Natural killer cell (primary cell): Measurements from ENCODE around the gene SEM1. TPM values are rescaled to one million over a fixed set of nuclear protein-coding genes. Genes with fewer than 3 reads are reported as not detected.

Experiments used
- ATAC-seq, 3 donors: fragments of 150-1000 bp in 2 of 3; fragments of 200-7000 bp in 1 of 3; cut with Tn5 transposase; 1 replicate in 1 of 3; 2 replicates in 2 of 3; pipeline ENCODE4 v1.10.0; 2021; ENCODE audit warnings: mild to moderate bottlenecking in 2 of 3, moderate library complexity in 2 of 3
- DNase-seq, 2 donors: peaks; one replicate each; pipeline versions ENCODE4 v3.0.0 to v3.0.0-alpha.2; 2013 to 2021; ENCODE audit warnings: mixed read lengths in 1 of 2
- H3K27ac ChIP-seq: one replicate; pipeline ENCODE4 v1.5.1; 2013; ENCODE audit warnings: mild to moderate bottlenecking, low read length
- H3K27me3 ChIP-seq: one replicate; pipeline ENCODE4 v1.6.1; 2013; ENCODE audit warnings: low read length; ENCODE audit not compliant: control insufficient read depth, insufficient read depth
- H3K36me3 ChIP-seq: one replicate; pipeline ENCODE4 v1.6.1; 2013; ENCODE audit warnings: low read length; ENCODE audit not compliant: control insufficient read depth, insufficient read depth
- H3K4me1 ChIP-seq: one replicate; pipeline ENCODE4 v1.6.1; 2013; ENCODE audit warnings: low read length; ENCODE audit not compliant: control insufficient read depth, insufficient read depth
- H3K4me3 ChIP-seq: one replicate; pipeline ENCODE4 v1.5.1; 2013; ENCODE audit warnings: low read length
- H3K9me3 ChIP-seq: one replicate; pipeline ENCODE4 v1.6.1; 2013; ENCODE audit warnings: low read length; ENCODE audit not compliant: control insufficient read depth, insufficient read depth
- H3K27ac Mint-ChIP-seq, 2 donors: one replicate each; pipeline ENCODE4 v1.8.0; 2022; ENCODE audit warnings: mild to moderate bottlenecking in 2 of 2, mixed read lengths in 2 of 2, moderate library complexity in 1 of 2
- H3K27me3 Mint-ChIP-seq, 2 donors: one replicate each; pipeline ENCODE4 v1.8.0; 2022; ENCODE audit warnings: low read depth in 2 of 2, mixed read lengths in 2 of 2
- H3K36me3 Mint-ChIP-seq: one replicate; pipeline ENCODE4 v1.8.0; 2022; ENCODE audit warnings: mixed read lengths
- H3K4me1 Mint-ChIP-seq, 2 donors: one replicate each; pipeline ENCODE4 v1.8.0; 2022; ENCODE audit warnings: mixed read lengths in 2 of 2
- H3K4me3 Mint-ChIP-seq: one replicate; pipeline ENCODE4 v1.8.0; 2022; ENCODE audit warnings: mild to moderate bottlenecking, moderate library complexity, mixed read lengths
- H3K9me3 Mint-ChIP-seq, 2 donors: one replicate each; pipeline ENCODE4 v1.8.0; 2022; ENCODE audit warnings: mixed read lengths in 2 of 2
- WGBS: methylation state at CpG from one replicate; pipeline ENCODE4 v1.1.7; 2013; ENCODE audit warnings: missing lambda C conversion rate; ENCODE audit not compliant: insufficient coverage; 5-methylcytosine and 5-hydroxymethylcytosine counted together
- intact Hi-C: fragments of 100-400 bp; cut with micrococcal nuclease; formaldehyde crosslinking; loops from one replicate; pipeline ENCODE4 v1.14.2; 2022
- total RNA-seq, 4 donors: library from RNA; stranded (reverse); fragments of 120-200 nt in 1 of 4; gene quantifications; one replicate each; pipeline versions ENCODE4 v1.2.3 to v1.2.4, GENCODE V29; 2013 to 2022
- TF ChIP-seq, protein P1 (sequence below): fragments of 200-600 bp; IDR thresholded peaks from one replicate; pipeline ENCODE4 v1.8.0; 2022; ENCODE audit warnings: antibody characterized with exemption

SEM1 gene
- total RNA-seq, 3 donors from 2014 or later (not counting 1 experiment from before 2014, with no cell fraction given): 17.0 to 22.7 (median 17.4) TPM

DNA sequence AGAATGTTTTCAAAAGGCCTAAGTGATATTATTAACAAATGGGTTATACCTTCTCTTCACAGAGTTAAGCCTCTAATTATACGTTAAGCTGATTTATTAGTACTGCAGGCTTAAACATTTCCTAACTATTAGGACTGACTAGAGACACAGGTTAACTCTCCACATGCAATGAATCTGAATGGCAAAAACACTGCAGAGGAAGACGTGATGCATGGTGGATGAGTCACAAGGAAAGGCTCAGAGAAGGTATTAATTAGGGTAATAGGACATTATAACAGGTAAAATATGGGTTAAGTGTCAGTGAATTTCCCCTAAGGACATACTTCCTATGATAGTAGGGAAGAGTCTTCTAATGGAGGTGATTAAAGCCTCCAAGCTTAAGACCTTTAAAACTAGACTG, 24.7 kb upstream of the SEM1 start:
- H3K36me3 Mint-ChIP-seq: no peaks in the 10 kb centered on the region
- DNase-seq (no peak), ATAC-seq (no peak)
- no peaks in the 10 kb centered on the region for H3K27me3 ChIP-seq
- intact Hi-C loops: no loop called here
- no peaks in the 10 kb centered on the region for H3K4me1 ChIP-seq
- no peaks in the 10 kb centered on the region for H3K36me3 ChIP-seq
- no peak overlapping the region for H3K4me3 ChIP-seq
- H3K4me1 Mint-ChIP-seq: no peaks in the 10 kb centered on the region
- no peak overlapping the region for H3K27ac Mint-ChIP-seq
- WGBS: 70% methylated on average over 1 of the region's 2 CpGs
- no peak overlapping the region for H3K27ac ChIP-seq
- no peaks in the 10 kb centered on the region for H3K9me3 ChIP-seq
- peaks cover 3 to 16% of the 10 kb centered on the region in 2 donors for H3K27me3 Mint-ChIP-seq
- no peak overlapping the region for H3K4me3 Mint-ChIP-seq
- TF ChIP-seq, protein P1, sequence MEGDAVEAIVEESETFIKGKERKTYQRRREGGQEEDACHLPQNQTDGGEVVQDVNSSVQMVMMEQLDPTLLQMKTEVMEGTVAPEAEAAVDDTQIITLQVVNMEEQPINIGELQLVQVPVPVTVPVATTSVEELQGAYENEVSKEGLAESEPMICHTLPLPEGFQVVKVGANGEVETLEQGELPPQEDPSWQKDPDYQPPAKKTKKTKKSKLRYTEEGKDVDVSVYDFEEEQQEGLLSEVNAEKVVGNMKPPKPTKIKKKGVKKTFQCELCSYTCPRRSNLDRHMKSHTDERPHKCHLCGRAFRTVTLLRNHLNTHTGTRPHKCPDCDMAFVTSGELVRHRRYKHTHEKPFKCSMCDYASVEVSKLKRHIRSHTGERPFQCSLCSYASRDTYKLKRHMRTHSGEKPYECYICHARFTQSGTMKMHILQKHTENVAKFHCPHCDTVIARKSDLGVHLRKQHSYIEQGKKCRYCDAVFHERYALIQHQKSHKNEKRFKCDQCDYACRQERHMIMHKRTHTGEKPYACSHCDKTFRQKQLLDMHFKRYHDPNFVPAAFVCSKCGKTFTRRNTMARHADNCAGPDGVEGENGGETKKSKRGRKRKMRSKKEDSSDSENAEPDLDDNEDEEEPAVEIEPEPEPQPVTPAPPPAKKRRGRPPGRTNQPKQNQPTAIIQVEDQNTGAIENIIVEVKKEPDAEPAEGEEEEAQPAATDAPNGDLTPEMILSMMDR: no peak
- no peaks in the 10 kb centered on the region for H3K9me3 Mint-ChIP-seq

DNA sequence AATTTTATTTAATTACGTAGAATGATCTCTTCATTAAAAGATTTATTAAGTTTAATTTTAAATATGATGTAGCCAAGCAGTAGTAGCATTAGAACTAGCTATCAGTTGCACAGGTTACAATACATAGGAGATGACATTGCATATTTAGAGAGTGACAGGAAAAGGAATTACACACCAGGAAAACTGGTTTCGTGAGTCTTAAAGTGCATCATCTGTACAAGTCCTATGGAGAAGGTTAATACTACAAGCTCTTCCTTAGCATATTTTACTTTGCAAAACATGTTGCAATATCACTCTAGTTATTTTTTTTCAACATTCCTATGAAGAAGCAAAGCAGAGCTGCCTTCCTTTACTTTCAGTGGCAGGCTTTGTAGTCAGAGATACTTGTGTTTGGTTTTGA, 20.2 kb upstream of the SEM1 start:
- DNase-seq (no peak), ATAC-seq (no peak)
- WGBS: 80% methylated on average over 1 of the region's 2 CpGs
- no peaks in the 10 kb centered on the region for H3K4me1 Mint-ChIP-seq
- no peaks in the 10 kb centered on the region for H3K36me3 Mint-ChIP-seq
- Histone ChIP-seq H3K4me3 (no peak overlapping the region), H3K4me1 (no peaks in the 10 kb centered on the region), H3K27me3 (no peaks in the 10 kb centered on the region), H3K9me3 (no peaks in the 10 kb centered on the region), H3K36me3 (no peaks in the 10 kb centered on the region), H3K27ac (no peak overlapping the region)
- H3K9me3 Mint-ChIP-seq: no peaks in the 10 kb centered on the region
- no peak overlapping the region for H3K4me3 Mint-ChIP-seq
- H3K27me3 Mint-ChIP-seq: peaks cover 3 to 33% of the 10 kb centered on the region in 2 donors
- TF ChIP-seq, protein P1: no peak
- H3K27ac Mint-ChIP-seq: no peak overlapping the region
- intact Hi-C loops: no loop called here

DNA sequence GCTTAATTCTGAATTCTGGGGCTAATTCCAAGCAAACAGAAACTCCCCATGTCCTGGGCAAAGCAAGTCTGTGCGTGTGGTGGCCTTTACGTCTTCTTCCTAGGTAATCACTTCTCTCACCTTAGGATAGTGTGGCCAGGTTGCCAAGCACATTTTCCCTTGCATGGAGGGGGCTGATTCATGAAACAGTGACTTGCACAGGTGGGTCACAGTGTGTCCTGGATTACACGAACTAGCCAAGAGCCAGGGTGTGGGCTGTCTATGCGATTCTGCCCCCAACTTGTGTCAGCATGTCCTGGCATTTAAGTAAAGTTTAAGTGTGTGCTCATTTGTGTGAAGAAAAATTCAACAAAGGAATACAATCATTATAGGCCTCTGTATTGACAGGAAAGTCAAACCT, 18.5 kb upstream of the SEM1 start:
- no peaks in the 10 kb centered on the region for H3K9me3 ChIP-seq
- H3K36me3 Mint-ChIP-seq: no peaks in the 10 kb centered on the region
- intact Hi-C loops: no loop called here
- H3K9me3 Mint-ChIP-seq: no peaks in the 10 kb centered on the region
- H3K4me3 ChIP-seq: no peak overlapping the region
- H3K36me3 ChIP-seq: no peaks in the 10 kb centered on the region
- no peaks in the 10 kb centered on the region for H3K4me1 ChIP-seq
- TF ChIP-seq, protein P1: no peak
- H3K27ac Mint-ChIP-seq: no peak overlapping the region
- ATAC-seq: no peak
- H3K27ac ChIP-seq: no peak overlapping the region
- H3K4me3 Mint-ChIP-seq: no peak overlapping the region
- H3K27me3 Mint-ChIP-seq: peaks cover 7 to 46% of the 10 kb centered on the region in 2 donors
- H3K27me3 ChIP-seq: peaks cover 2% of the 10 kb centered on the region
- no peak for DNase-seq
- WGBS: 97% methylated on average over 4 of the region's 4 CpGs
- H3K4me1 Mint-ChIP-seq: no peaks in the 10 kb centered on the region

DNA sequence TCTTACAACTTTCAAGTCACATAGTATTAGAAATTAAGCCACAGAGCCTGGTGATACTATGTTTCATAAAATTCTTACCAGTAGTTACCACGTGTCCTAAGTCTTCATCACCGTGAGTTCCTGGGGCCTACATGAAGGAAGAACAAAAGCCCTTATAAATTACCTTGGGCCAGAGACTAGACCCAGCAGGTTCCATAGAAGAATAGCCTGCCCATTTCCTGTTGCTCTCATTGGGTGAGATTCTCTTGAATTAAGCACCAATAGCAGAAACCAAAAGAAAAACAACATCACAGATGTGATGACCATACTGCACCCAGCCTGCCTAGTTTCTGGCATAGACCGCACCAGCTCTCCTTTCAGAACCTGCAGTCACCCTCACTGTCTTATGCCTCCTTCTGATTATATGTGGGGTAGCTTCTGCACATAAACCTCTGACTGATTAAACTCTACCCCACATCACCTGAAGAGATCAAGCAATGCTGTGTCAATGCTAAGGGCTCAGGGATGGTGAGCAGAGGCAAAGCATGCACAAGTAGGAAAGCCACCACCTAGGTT, 18.0 kb upstream of the SEM1 start:
- no peaks in the 10 kb centered on the region for H3K36me3 Mint-ChIP-seq
- no peaks in the 10 kb centered on the region for H3K4me1 Mint-ChIP-seq
- H3K27ac Mint-ChIP-seq: no peak overlapping the region
- no peak for ATAC-seq
- H3K27ac ChIP-seq: no peak overlapping the region
- H3K4me3 ChIP-seq: no peak overlapping the region
- no peak for DNase-seq
- peaks cover 11 to 46% of the 10 kb centered on the region in 2 donors for H3K27me3 Mint-ChIP-seq
- intact Hi-C loops: no loop called here
- peaks cover 2% of the 10 kb centered on the region for H3K27me3 ChIP-seq
- H3K9me3 ChIP-seq: no peaks in the 10 kb centered on the region
- TF ChIP-seq, protein P1: no peak
- no peaks in the 10 kb centered on the region for H3K36me3 ChIP-seq
- H3K4me1 ChIP-seq: no peaks in the 10 kb centered on the region
- WGBS: 100% methylated on average over 3 of the region's 3 CpGs
- H3K4me3 Mint-ChIP-seq: no peak overlapping the region
- H3K9me3 Mint-ChIP-seq: no peaks in the 10 kb centered on the region
